WTC11 (cell line): ENCODE measurements around the gene SELENON. TPM values are rescaled to one million over a fixed set of nuclear protein-coding genes. Genes with fewer than 3 reads are reported as not detected.

Source experiments
- ATAC-seq: fragments of 200-7000 bp; cut with Tn5 transposase; 2 replicates; pipeline ENCODE4 v1.10.0; 2021; ENCODE audit warnings: mild to moderate bottlenecking, moderate library complexity
- CTCF ChIA-PET: fragments of 300-600 bp; sonication (Branson Sonifier 250); formaldehyde crosslinking; loops from one replicate; lab custom pipeline; 2021; ENCODE audit warnings: antibody characterized with exemption; lab: Charles Lee
- POLR2A ChIA-PET: fragments of 350-600 bp; sonication (Branson Sonifier 250); formaldehyde crosslinking; loops from one replicate; lab custom pipeline; 2021; ENCODE audit warnings: antibody characterized with exemption; lab: Charles Lee
- DNase-seq: peaks from one replicate; pipeline ENCODE4 v3.0.0; 2021; ENCODE audit warnings: low spot score
- H3K27ac Mint-ChIP-seq: 2 replicates; pipeline ENCODE4 v1.8.0; 2021; ENCODE audit warnings: mixed read lengths
- H3K27me3 Mint-ChIP-seq: 2 replicates; pipeline ENCODE4 v1.8.0; 2021; ENCODE audit warnings: low read depth, mild to moderate bottlenecking, moderate library complexity, mixed read lengths
- H3K36me3 Mint-ChIP-seq: 2 replicates; pipeline ENCODE4 v1.8.0; 2021; ENCODE audit warnings: mixed read lengths
- H3K4me1 Mint-ChIP-seq: 2 replicates; pipeline ENCODE4 v1.8.0; 2022; ENCODE audit warnings: mixed read lengths
- H3K4me3 Mint-ChIP-seq: 2 replicates; pipeline ENCODE4 v1.8.0; 2021; ENCODE audit warnings: mild to moderate bottlenecking, moderate library complexity, mixed read lengths
- H3K9me3 Mint-ChIP-seq: 2 replicates; pipeline ENCODE4 v1.8.0; 2021; ENCODE audit warnings: mixed read lengths
- ATF2 ChIP-seq: sonication (generic); formaldehyde crosslinking; IDR thresholded peaks from 2 replicates; pipeline ENCODE4 v1.8.1; 2022; ENCODE audit warnings: low read depth, missing genetic modification reagents, borderline replicate concordance
- CBFB ChIP-seq: sonication (generic); formaldehyde crosslinking; IDR thresholded peaks from 2 replicates; pipeline ENCODE4 v1.8.1; 2022; ENCODE audit warnings: mild to moderate bottlenecking, low read depth, missing genetic modification reagents
- CREB1 ChIP-seq: sonication (generic); formaldehyde crosslinking; IDR thresholded peaks from 2 replicates; pipeline ENCODE4 v1.8.0; 2023; ENCODE audit warnings: mild to moderate bottlenecking, missing genetic modification reagents
- ERG ChIP-seq: fragments of 250-450 bp; sonication (Bioruptor Pico); IDR thresholded peaks from 2 replicates; pipeline ENCODE4 v1.8.0; 2021; ENCODE audit warnings: mild to moderate bottlenecking
- IRF2 ChIP-seq: sonication (generic); formaldehyde crosslinking; IDR thresholded peaks from 2 replicates; pipeline ENCODE4 v1.8.0; 2022; ENCODE audit warnings: low read depth, missing genetic modification reagents, borderline replicate concordance
- JUN ChIP-seq: sonication (generic); formaldehyde crosslinking; IDR thresholded peaks from 2 replicates; pipeline ENCODE4 v1.8.0; 2023; ENCODE audit warnings: mild to moderate bottlenecking, missing genetic modification reagents
- MLX ChIP-seq: sonication (generic); formaldehyde crosslinking; IDR thresholded peaks from 2 replicates; pipeline ENCODE4 v1.8.1; 2023; ENCODE audit warnings: mild to moderate bottlenecking, missing genetic modification reagents, moderate library complexity
- NFATC4 ChIP-seq: fragments of 250-450 bp; sonication (Bioruptor Pico); IDR thresholded peaks from 2 replicates; pipeline ENCODE4 v1.9.0; 2021; ENCODE audit warnings: mild to moderate bottlenecking
- NFYB ChIP-seq: sonication (generic); formaldehyde crosslinking; conservative IDR thresholded peaks from 2 replicates; pipeline ENCODE4 v1.8.0; 2022; ENCODE audit warnings: low read depth, missing genetic modification reagents
- NR1H2 ChIP-seq: sonication (generic); formaldehyde crosslinking; IDR thresholded peaks from 2 replicates; pipeline ENCODE4 v1.9.0; 2021; ENCODE audit warnings: mild to moderate bottlenecking, moderate library complexity, missing genetic modification reagents
- OVOL2 ChIP-seq: fragments of 250-450 bp; sonication (Bioruptor Pico); IDR thresholded peaks from 2 replicates; pipeline ENCODE4 v1.9.0; 2021; ENCODE audit warnings: mild to moderate bottlenecking, borderline replicate concordance
- PREB ChIP-seq: sonication (generic); formaldehyde crosslinking; IDR thresholded peaks from 2 replicates; pipeline ENCODE4 v1.8.1; 2022; ENCODE audit warnings: mild to moderate bottlenecking, missing genetic modification reagents, moderate library complexity, borderline replicate concordance
- SP1 ChIP-seq: sonication (generic); formaldehyde crosslinking; conservative IDR thresholded peaks from 2 replicates; pipeline ENCODE4 v1.8.1; 2022; ENCODE audit warnings: missing genetic modification reagents
- TCF7 ChIP-seq: sonication (generic); formaldehyde crosslinking; IDR thresholded peaks from 2 replicates; pipeline ENCODE4 v1.8.0; 2022; ENCODE audit warnings: mild to moderate bottlenecking, low read depth, missing genetic modification reagents, moderate library complexity
- TEAD4 ChIP-seq: sonication (generic); formaldehyde crosslinking; IDR thresholded peaks from 2 replicates; pipeline ENCODE4 v1.8.0; 2022; ENCODE audit warnings: mild to moderate bottlenecking, missing genetic modification reagents
- TP53 ChIP-seq: sonication (generic); formaldehyde crosslinking; IDR thresholded peaks from 2 replicates; pipeline ENCODE4 v1.8.1; 2023; ENCODE audit warnings: mild to moderate bottlenecking, missing genetic modification reagents
- ZBTB43 ChIP-seq: sonication (generic); formaldehyde crosslinking; IDR thresholded peaks from 2 replicates; pipeline ENCODE4 v1.8.1; 2023; ENCODE audit warnings: mild to moderate bottlenecking, missing genetic modification reagents
- ZNF138 ChIP-seq: sonication (generic); formaldehyde crosslinking; conservative IDR thresholded peaks from 2 replicates; pipeline ENCODE4 v1.8.1; 2022; ENCODE audit warnings: mild to moderate bottlenecking, moderate library complexity, missing genetic modification reagents
- ZNF219 ChIP-seq: sonication (generic); formaldehyde crosslinking; IDR thresholded peaks from 2 replicates; pipeline ENCODE4 v1.8.0; 2023; ENCODE audit warnings: missing genetic modification reagents, mild to moderate bottlenecking, borderline replicate concordance
- ZNF263 ChIP-seq: sonication (generic); formaldehyde crosslinking; IDR thresholded peaks from 2 replicates; pipeline ENCODE4 v1.8.1; 2022; ENCODE audit warnings: low read depth, mild to moderate bottlenecking, moderate library complexity, missing genetic modification reagents
- ZNF317 ChIP-seq: sonication (generic); formaldehyde crosslinking; IDR thresholded peaks from 2 replicates; pipeline ENCODE4 v1.8.1; 2023; ENCODE audit warnings: low read depth, mild to moderate bottlenecking, moderate library complexity, missing genetic modification reagents, borderline replicate concordance
- ZNF416 ChIP-seq: fragments of 250-450 bp; sonication (Bioruptor Pico); IDR thresholded peaks from 2 replicates; pipeline ENCODE4 v1.9.0; 2021; ENCODE audit warnings: mild to moderate bottlenecking, inconsistent platforms
- ZNF671 ChIP-seq: fragments of 250-450 bp; sonication (Bioruptor Pico); IDR thresholded peaks from 2 replicates; pipeline ENCODE4 v1.8.0; 2021; ENCODE audit warnings: mild to moderate bottlenecking
- total RNA-seq: library from RNA; stranded (reverse); gene quantifications from 3 replicates; pipeline ENCODE4 v1.2.3, GENCODE V29; 2021

Gene SELENON
- total RNA-seq, 1 experiment from 2014 or later, result 80.2 TPM

- Mint-ChIP-seq H3K4me1 (peaks cover 34% of the 10 kb centered on the region), H3K9me3 (no peaks in the 10 kb centered on the region), H3K27ac (no peak overlapping the region), H3K4me3 (no peak overlapping the region), H3K36me3 (no peaks in the 10 kb centered on the region), H3K27me3 (no peaks in the 10 kb centered on the region; the same call in 1 of the 2 replicates)
- CTCF ChIA-PET, result interaction anchor here (0.6 to 1.6 kb wide), 5 partner anchors 11 to 167 kb away, joined by 3 to 5 read pairs (median 3); no protein-coding TSS in a partner anchor
- ATAC-seq, result no peak
- POLR2A ChIA-PET, result no interaction called here
- DNase-seq, result no peak
- TF ChIP-seq JUN (CRISPR knock-in tag), result no peak
- no peak for TF ChIP-seq NR1H2 (CRISPR knock-in tag)
- no peak for TF ChIP-seq MLX
- no peak for TF ChIP-seq TEAD4 (CRISPR knock-in tag)
- TF ChIP-seq ZNF317, result no peak
- no peak for TF ChIP-seq IRF2 (CRISPR knock-in tag)
- no peak for TF ChIP-seq ZNF416 (CRISPR knock-in tag)
These were observed 14.5 kb upstream of the SELENON start for GRCh38 chr1:25785333-25786067.

- CTCF ChIA-PET, result interaction anchor here (1.0 to 3.4 kb wide), 5 partner anchors 11 to 214 kb away, joined by 4 to 17 read pairs (median 7); no protein-coding TSS in a partner anchor
- no peak overlapping the region for H3K4me3 Mint-ChIP-seq
- no peak for ATAC-seq
- no peaks in the 10 kb centered on the region; the same call in 1 of the 2 replicates for H3K27me3 Mint-ChIP-seq
- no peak for DNase-seq
- H3K4me1 Mint-ChIP-seq, result peaks cover 19% of the 10 kb centered on the region
- POLR2A ChIA-PET, result interaction anchor here (1.5 kb wide), 1 partner anchor 62 kb away, joined by 3 read pairs; no protein-coding TSS in a partner anchor
- H3K36me3 Mint-ChIP-seq, result no peaks in the 10 kb centered on the region
- H3K9me3 Mint-ChIP-seq, result no peaks in the 10 kb centered on the region
- no peak overlapping the region for H3K27ac Mint-ChIP-seq
- TF ChIP-seq PREB (CRISPR knock-in tag) (no peak), NFATC4 (CRISPR knock-in tag) (no peak), OVOL2 (CRISPR knock-in tag) (no peak), TP53 (CRISPR knock-in tag) (no peak), ATF2 (CRISPR knock-in tag) (no peak), SP1 (CRISPR knock-in tag) (no peak), ZBTB43 (no peak), CREB1 (no peak), TCF7 (no peak), ERG (CRISPR knock-in tag) (no peak), CBFB (no peak), NFYB (CRISPR knock-in tag) (no peak), ZNF219 (no peak), ZNF263 (CRISPR knock-in tag) (no peak), ZNF138 (no peak), ZNF671 (CRISPR knock-in tag) (no peak), JUN (CRISPR knock-in tag) (no peak)
These were observed 12.9 kb upstream of the SELENON start for GRCh38 chr1:25786887-25787759.
